Vagina (tissue), 2 donors: ENCODE results near the gene USF1. TPM values are rescaled to one million over a fixed set of nuclear protein-coding genes. Genes with fewer than 3 reads are reported as not detected.

Experiments used
- DNase-seq, 2 donors: peaks; one replicate each; pipeline ENCODE4 v3.0.0-alpha.2; 2017; ENCODE audit errors: extremely low spot score in 2 of 2
- H3K27ac ChIP-seq: fragments of 200-600 bp; sonication (generic); one replicate; pipeline ENCODE4 v1.5.1; 2019
- H3K27me3 ChIP-seq: fragments of 200-600 bp; sonication (generic); one replicate; pipeline ENCODE4 v1.5.1; 2019
- H3K36me3 ChIP-seq, 2 donors: fragments of 200-600 bp; sonication (generic); one replicate each; pipeline ENCODE4 v1.5.1; 2017 to 2019
- H3K4me1 ChIP-seq: fragments of 200-600 bp; sonication (generic); one replicate; pipeline ENCODE4 v1.5.1; 2019
- H3K4me3 ChIP-seq, 2 donors: fragments of 200-600 bp; sonication (generic); 1 replicate in 1 of 2; 2 replicates in 1 of 2; pipeline ENCODE4 v1.5.1; 2016 to 2019
- H3K9me3 ChIP-seq: fragments of 200-600 bp; sonication (generic); one replicate; pipeline ENCODE4 v1.5.1; 2019
- CTCF ChIP-seq, 3 experiments: fragments of 450-650 bp in 2 of 3; fragments of 200-600 bp in 1 of 3; sonication (generic) in 1 of 3; IDR thresholded peaks; one replicate each; pipeline ENCODE4 v1.5.1; 2017 to 2019; ENCODE audit warnings: antibody characterized with exemption in 3 of 3, mild to moderate bottlenecking in 2 of 3, moderate library complexity in 2 of 3
- POLR2A ChIP-seq, 2 donors: fragments of 450-650 bp; IDR thresholded peaks; one replicate each; pipeline ENCODE4 v1.6.1; 2017; ENCODE audit warnings: antibody characterized with exemption in 2 of 2, mild to moderate bottlenecking in 2 of 2, moderate library complexity in 2 of 2
- POLR2AphosphoS5 ChIP-seq, 2 donors: sonication (generic); formaldehyde crosslinking; IDR thresholded peaks; one replicate each; pipeline ENCODE4 v1.9.0; 2017; ENCODE audit warnings: antibody characterized with exemption in 2 of 2, mild to moderate bottlenecking in 2 of 2, low read depth in 1 of 2; ENCODE audit not compliant: insufficient read depth in 1 of 2
- intact Hi-C: fragments of 100-400 bp; cut with DNase I; formaldehyde crosslinking; loops from one replicate; pipeline ENCODE4 v1.15.1; 2023
- total RNA-seq: library from RNA; depleted of rRNA; stranded (reverse); fragments of >200 nt; gene quantifications from one replicate; pipeline ENCODE4 v1.2.3, GENCODE V29; 2016

Gene USF1
- total RNA-seq, 1 donor from 2014 or later: 39.0 TPM

GRCh38 chr1:161048949-161049722 is 3.4 kb upstream of the USF1 start:
- Histone ChIP-seq H3K4me1 (peaks cover 6% of the 10 kb centered on the region), H3K36me3 (no peaks in the 10 kb centered on the region), H3K4me3 (no peak overlapping the region), H3K27ac (no peak overlapping the region), H3K27me3 (no peaks in the 10 kb centered on the region), H3K9me3 (no peaks in the 10 kb centered on the region)
- no peak for DNase-seq
- TF ChIP-seq POLR2A (IDR thresholded peaks at IDR 0.05): no peak
- TF ChIP-seq POLR2AphosphoS5 (IDR thresholded peaks at IDR 0.05; ENCODE audit: insufficient read depth in 1 of 2, low read depth in 1 of 2): no peak
- TF ChIP-seq CTCF (IDR thresholded peaks at IDR 0.05): no peak
- intact Hi-C loops: loop anchor here (5.0 kb wide), 1 partner anchor 48 kb away; the partner anchor contains the start of gene KLHDC9

GRCh38 chr1:161047436-161048420 is 2.0 kb upstream of the USF1 start:
- H3K4me3 ChIP-seq: no peak overlapping the region
- no peaks in the 10 kb centered on the region for H3K27me3 ChIP-seq
- intact Hi-C loops: loop anchor here (5.0 kb wide), 1 partner anchor 50 kb away; the partner anchor contains the start of gene KLHDC9
- H3K36me3 ChIP-seq: peaks cover 0 to 5% of the 10 kb centered on the region in 2 donors
- peaks cover 21% of the 10 kb centered on the region for H3K4me1 ChIP-seq
- H3K9me3 ChIP-seq: no peaks in the 10 kb centered on the region
- no peak for DNase-seq
- H3K27ac ChIP-seq: no peak overlapping the region
- TF ChIP-seq POLR2AphosphoS5 (IDR thresholded peaks at IDR 0.05; ENCODE audit: insufficient read depth in 1 of 2, low read depth in 1 of 2) (no peak), POLR2A (IDR thresholded peaks at IDR 0.05) (no peak), CTCF (IDR thresholded peaks at IDR 0.05) (no peak)

- TF ChIP-seq POLR2AphosphoS5 (IDR thresholded peaks at IDR 0.05; ENCODE audit: insufficient read depth in 1 of 2, low read depth in 1 of 2) (no peak), POLR2A (IDR thresholded peaks at IDR 0.05) (no peak)
- Histone ChIP-seq H3K27ac (peak overlapping the region; percentile 95), H3K9me3 (no peaks in the 10 kb centered on the region), H3K4me3 (peak overlapping the region; percentile 66 to 79), H3K4me1 (peaks cover 23% of the 10 kb centered on the region), H3K27me3 (no peaks in the 10 kb centered on the region), H3K36me3 (peaks cover 0 to 15% of the 10 kb centered on the region in 2 donors)
- intact Hi-C loops: loop anchor here (5.0 kb wide), 1 partner anchor 51 kb away; the partner anchor contains the start of gene KLHDC9
- no peak for DNase-seq
These were observed 940 bp upstream of the USF1 start for GRCh38 chr1:161046605-161047228.

- DNase-seq: no peak
- H3K9me3 ChIP-seq: no peaks in the 10 kb centered on the region
- TF ChIP-seq POLR2AphosphoS5 (IDR thresholded peaks at IDR 0.05; ENCODE audit: insufficient read depth in 1 of 2, low read depth in 1 of 2) (peak in 1 of 2 donors; percentile 36), POLR2A (IDR thresholded peaks at IDR 0.05) (no peak)
- intact Hi-C loops: loop anchor here (5.0 kb wide), 1 partner anchor 52 kb away; the partner anchor contains the start of gene KLHDC9
- peak overlapping the region; percentile 95 for H3K27ac ChIP-seq
- H3K36me3 ChIP-seq: peaks cover 0 to 31% of the 10 kb centered on the region in 2 donors
- peaks cover 23% of the 10 kb centered on the region for H3K4me1 ChIP-seq
- H3K4me3 ChIP-seq: peak overlapping the region; percentile 66 to 79
- no peaks in the 10 kb centered on the region for H3K27me3 ChIP-seq
These were observed 655 bp downstream of the USF1 start for GRCh38 chr1:161044908-161045735.

GRCh38 chr1:161044535-161044907 is 1.3 kb downstream of the USF1 start:
- H3K36me3 ChIP-seq: peaks cover 0 to 37% of the 10 kb centered on the region in 2 donors
- no peak for DNase-seq
- H3K4me1 ChIP-seq: peaks cover 23% of the 10 kb centered on the region
- H3K4me3 ChIP-seq: peak overlapping the region; percentile 66 to 79
- no peaks in the 10 kb centered on the region for H3K27me3 ChIP-seq
- intact Hi-C loops: no loop called here
- peak overlapping the region; percentile 95 for H3K27ac ChIP-seq
- no peaks in the 10 kb centered on the region for H3K9me3 ChIP-seq
- TF ChIP-seq POLR2AphosphoS5 (IDR thresholded peaks at IDR 0.05; ENCODE audit: insufficient read depth in 1 of 2, low read depth in 1 of 2) (no peak), CTCF (IDR thresholded peaks at IDR 0.05) (no peak), POLR2A (IDR thresholded peaks at IDR 0.05) (no peak)
